Medulla oblongata (tissue), 1 donor: ENCODE measurements around the gene MED25.

Experiments
- DNase-seq: peaks from one replicate; pipeline ENCODE4 v3.0.0-alpha.2; 2015; ENCODE audit errors: extremely low spot score

The MED25 gene

DNA sequence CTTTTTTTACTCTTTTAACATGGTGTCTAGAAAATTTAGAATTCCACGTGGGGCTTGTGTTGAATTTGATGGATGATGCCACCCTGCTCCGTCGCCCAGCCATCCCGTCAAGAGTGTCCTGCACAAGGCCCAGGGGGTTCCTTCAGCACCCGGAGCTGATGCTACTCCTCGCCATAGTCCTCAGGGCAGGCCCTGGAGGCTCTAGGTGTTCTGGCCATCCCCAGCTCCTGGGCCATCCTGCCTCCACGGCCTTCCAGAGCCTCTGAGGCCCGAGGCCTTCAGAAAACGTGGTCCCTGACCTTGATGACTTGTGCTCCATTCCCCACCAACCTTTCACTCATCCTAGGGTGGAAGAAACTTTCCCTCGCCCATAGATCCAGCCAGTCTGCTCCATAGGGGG, 55.7 kb downstream of the MED25 start:
- DNase-seq, result no peak

DNA sequence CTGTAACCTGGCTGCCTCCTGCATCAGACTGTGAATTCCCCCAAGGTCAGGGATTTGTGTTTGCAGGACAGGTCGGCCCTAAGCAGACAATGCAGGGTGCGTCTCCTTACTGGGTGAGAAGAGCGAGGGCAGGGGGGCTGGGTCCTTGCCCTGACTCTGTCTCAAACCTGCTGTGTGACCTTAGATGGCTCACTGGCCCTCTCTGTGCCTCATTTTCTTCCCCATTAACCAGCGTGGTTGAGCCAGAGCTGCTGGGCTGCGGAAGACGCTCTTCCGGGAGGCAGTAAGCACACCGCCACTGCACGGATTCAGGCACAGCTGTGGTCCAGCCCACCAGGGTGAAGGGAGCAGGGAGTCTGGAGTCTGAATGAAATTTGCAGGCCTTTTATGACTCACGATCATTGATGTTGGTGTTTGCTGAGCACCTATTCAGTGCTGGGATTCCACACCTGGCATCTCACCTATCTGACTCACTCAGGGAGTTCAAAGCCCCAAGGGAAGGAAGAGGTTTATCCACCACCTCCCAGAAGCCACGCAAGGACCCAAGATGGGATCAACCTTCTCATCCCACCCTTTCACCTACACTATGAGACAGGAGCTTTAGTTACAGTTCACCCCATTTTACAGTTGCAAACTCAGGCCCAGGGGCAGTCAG, 56.5 kb downstream of the MED25 start:
- DNase-seq, result no peak

DNA sequence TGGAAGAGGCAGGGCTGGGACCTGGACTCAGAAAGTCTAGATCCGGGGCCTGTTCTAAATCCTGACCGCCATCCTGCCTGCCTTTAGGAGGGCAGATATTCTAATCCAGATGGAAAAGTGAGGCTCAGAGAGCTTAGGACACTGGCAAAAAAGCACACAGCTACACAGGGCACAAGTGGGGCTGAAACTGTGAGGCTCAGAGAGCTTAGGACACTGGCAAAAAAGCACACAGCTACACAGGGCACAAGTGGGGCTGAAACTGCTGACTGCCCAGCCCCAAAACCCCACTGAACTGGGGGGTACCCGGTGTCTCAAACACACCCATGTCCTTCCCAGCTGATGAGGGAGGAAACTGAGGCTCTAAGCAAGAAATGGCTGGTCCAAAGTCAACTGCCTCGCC, 57.1 kb downstream of the MED25 start:
- no peak for DNase-seq

GRCh38 chr19:49875857-49876421, 57.9 kb downstream of the MED25 start:
- peak; percentile 73 for DNase-seq

DNA sequence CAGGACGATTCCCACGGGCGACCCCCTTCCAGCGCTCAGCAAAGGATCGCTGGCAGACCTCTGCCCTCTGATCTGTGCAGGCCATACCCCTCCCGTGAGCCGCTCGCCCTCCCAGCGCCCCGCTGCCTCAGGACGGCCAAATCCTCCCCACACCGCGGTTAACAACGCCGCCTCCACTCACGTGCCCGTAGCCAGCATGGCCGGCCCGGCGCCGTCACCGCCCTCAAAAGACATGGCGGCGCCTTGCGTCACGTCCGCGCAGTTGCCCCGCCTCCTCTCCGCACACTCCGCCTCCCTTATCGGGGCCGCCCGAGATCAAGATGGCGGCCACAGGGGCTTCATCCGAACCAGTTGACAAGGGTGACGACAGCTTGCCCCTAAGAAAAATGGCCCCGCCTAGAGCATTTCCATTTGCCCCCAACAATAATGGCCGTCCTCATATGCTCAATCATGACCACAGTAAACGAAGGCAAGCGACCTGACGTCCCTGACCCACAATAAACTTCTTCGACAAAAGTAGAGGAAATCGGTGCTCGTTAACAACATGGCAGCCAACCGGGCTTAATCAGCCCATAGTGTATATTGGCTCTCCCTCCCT, 58.4 kb downstream of the MED25 start:
- DNase-seq, result peak; percentile 100

DNA sequence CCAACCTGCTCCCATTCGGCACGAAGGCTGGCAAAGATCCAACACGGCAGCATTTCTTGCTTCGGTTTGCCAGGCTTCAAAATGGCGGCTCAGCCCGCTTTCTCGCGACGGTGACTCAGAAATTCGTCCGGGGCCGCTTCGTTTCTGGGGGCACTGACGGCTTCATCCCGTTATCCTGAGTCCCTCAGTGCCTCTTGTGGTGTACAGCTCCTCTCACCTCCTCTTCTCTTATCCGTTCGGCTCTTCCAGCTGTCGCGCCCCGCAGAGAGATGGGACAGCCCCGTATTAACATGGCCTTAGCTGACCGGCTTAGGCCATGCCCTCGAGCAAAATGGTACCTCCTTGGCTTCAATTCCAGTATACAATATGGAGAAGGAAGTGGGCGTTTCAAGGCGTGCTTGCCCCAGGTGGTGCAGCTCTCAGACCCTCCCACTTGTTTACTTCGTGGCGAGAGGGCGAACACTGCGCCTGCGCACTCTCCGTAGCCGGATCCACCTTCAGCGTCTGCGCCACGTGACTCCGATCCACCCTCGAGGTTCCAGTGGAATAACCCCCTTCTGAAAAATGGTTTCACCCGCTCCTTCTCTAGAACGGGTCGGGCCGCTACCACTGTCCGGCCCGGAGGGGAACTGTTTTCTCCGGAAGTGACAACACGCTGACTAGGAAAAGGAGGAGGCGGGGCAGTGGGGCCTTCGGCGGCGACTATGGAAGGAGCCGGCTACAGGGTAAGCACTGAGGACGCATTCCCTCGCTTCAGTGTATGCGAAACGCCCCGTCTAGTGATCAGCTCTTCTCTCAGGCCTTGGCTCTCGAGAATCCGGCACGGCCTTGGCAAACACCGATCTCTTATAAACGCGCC, 59.2 kb downstream of the MED25 start, which contains the start of the genes AKT1S1 and TBC1D17:
Gene AKT1S1 (minus strand): TSS at position 336 of the 859 bp plus-strand sequence. CDS start 4,060 bp downstream, outside the sequence.
Gene TBC1D17 (plus strand): TSS at position 683 of the 859 bp plus-strand sequence. CDS start 22 bp downstream, at position 705.
- peak; percentile 100 for DNase-seq

DNA sequence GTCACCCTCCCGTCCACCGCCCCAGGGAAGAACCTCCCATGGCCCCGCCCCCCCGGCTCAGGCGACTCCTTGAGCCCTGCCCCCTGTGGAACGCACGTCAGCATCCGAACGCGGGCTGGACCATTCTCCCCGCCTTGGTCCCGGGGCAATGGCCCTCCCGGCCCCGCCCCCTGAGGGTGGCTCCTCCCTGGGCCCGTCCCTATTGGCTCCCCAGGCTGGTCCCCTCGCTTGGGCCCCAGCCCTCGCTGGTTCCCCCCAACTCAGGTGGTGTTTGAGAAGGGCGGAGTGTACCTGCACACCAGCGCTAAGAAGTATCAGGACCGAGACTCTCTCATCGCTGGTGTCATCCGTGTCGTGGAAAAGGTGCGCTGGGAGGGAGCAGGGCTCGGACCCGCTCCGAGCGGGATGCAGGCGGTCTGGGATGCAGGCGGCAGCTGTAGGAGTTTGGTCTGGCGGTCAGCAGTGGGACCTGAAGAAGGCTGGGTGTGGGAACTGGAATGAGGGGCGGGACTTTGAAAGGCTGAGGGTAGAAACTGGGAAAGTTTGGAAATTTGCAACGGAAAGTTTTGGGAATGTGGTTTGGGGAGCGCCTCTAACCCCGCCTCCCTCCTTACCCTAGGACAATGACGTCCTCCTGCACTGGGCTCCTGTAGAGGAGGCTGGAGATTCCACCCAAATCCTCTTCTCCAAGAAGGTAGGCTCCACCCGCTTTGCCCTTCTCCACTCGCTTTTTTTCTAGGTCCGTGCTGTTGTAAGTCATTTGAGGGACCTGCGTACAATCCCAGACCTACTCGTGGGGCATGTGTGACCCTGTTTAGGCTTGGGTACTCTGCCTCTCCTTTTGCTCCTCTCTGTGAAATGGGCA, 60.0 kb downstream of the MED25 start:
- peak; percentile 98 for DNase-seq

DNA sequence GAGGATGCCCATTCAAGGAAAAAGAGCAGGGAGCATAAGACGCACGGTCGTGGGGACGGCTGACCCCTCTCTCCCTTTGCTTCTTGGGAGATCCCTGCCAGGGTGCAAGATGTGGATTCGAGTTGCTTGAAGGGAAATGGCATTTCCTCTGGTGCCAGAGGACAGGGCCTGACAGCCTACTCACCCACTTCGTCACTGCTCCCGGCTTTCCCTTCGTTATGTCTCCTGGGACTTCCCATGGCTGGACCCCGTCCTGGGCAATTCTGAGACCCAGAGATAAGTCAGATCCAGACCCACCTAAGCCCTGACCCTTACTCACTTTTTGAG, 60.6 kb downstream of the MED25 start:
- no peak for DNase-seq

DNA sequence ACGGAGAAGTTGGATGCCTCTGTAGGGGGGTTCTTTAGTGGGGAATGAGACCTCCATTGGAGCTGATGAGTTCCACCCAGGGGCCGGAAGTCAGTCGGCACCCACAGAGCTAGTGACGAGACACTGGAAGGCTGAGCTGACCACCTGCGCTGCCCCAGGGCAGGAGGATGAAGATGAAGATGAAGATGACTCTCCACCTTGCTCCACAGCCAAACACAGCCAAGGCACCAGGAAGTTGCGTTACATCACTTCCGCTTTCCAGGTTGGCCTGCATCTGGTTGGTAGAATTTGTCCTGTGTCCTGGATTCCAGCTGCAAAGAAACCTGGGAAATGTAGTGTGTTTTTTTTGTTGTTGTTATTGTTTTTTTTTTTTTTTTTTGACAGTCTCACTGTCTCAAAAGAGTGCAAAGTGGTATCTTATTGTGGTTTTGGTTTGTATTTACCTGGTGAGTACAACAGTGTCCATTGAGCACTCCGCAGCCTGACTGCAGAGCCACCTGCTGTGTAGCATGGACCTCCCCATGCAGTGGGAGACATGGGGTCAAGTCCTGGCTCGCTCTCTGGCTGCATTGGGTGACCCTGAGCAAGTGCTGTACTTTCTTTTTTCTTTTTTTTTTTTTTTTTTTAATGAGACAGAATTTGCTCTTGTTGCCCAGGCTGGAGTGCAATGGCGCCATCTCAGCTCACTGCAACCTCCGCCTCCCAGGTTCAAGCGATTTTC, 61.3 kb downstream of the MED25 start:
- no peak for DNase-seq

- no peak for DNase-seq
Observed at GRCh38 chr19:49880162-49880869, 62.2 kb downstream of the MED25 start.

DNA sequence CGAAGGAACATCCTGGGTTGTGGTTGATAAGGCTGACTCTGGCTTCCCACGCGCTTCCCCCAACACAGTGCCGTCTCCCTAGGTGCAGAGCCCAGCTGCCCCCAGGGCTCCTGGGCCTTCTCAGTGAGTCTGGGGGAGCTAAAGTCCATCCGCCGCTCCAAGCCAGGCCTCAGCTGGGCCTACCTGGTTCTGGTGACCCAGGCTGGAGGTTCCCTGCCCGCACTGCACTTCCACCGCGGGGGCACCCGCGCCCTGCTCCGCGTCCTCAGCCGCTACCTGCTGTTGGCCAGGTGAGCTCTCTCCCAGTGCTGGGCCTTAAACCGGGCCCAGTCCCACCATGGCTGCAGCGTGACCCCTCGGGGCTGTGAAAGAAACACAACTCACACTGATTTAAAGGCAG, 63.1 kb downstream of the MED25 start:
- DNase-seq, result no peak

DNA sequence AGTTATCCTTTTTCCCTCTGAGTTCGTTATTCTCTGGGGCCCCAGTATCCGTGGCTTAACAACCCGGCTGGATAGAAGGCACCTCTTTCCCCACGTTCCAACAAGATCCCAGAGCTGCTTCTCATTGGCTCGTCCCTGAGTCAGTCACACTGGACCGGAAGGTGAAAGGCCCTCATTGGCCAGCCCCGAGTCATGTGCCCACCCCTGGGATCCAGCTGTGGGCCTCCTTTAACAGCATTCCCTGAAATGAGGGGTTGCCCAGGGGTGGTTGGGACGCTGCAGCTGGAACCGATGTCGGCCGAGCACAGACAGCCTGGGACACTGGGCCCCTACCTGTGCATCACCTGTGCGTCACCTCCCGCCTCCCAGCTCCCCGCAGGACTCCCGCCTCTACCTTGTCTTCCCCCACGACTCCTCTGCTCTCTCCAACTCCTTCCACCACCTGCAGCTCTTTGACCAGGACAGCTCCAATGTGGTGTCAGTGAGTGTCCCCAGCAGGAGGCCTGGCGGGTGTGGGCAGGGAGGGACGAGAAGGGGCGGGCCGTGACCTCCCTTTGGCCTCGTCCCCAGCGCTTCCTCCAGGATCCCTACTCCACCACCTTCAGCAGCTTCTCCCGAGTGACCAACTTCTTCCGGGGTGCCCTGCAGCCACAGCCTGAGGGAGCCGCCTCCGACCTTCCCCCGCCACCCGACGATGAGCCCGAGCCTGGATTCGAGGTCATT, 63.7 kb downstream of the MED25 start:
- DNase-seq, result no peak

GRCh38 chr19:49882643-49883042, 64.6 kb downstream of the MED25 start:
- DNase-seq, result no peak

GRCh38 chr19:49883094-49883493, 65.0 kb downstream of the MED25 start:
- DNase-seq, result no peak

DNA sequence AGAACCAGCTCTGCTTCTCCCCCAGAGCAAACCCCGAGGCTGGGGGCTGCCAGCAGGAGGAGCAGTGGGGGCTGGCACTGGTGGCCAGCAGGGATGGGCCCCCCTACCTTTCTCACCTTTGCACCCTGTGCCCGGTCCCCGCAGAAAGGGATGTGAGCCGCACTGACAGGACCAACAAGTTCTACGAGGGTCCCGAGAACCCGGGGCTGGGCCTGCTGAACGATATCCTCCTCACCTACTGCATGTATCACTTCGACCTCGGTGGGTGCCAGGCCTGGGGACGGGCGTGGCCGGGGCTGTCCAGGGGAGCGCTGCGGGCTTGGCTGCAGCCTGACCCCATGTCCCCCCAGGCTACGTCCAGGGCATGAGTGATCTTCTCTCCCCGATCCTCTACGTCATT, 66.0 kb downstream of the MED25 start:
- DNase-seq, result no peak

- no peak for DNase-seq
Observed at GRCh38 chr19:49884760-49885159, 66.7 kb downstream of the MED25 start.
